COLO668 (cell line): ENCODE measurements around the gene RBM15.

Experiments used
- DNase-seq: peaks from one replicate; lab custom pipeline; 2025; ENCODE audit not compliant: unreplicated experiment; lab: John Stamatoyannopoulos, UW

The RBM15 gene

DNA sequence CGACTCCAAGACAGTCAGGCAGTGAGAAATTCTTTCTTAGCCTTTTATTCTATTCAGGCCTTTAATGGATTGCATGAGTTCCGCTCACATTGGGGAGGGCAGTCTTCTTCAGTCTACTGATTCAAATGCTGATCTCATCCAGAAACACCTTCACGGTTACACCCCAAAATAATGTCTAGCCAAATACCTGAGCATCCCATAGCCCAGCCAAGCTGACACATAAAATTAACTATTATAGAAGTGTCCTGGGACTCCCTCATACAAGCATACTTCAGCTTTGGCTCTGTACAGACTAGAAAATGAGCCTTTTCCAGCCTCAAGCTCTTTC, 55.3 kb downstream of the RBM15 start:
- no peak for DNase-seq
